ACC112 (cell line): Measurements from ENCODE around the gene E2F6.

Experiments used
- H2AFZ ChIP-seq: fragments of 200-600 bp; sonication (generic); one replicate; pipeline ENCODE4 v1.6.0; 2017; ENCODE audit warnings: antibody characterized with exemption, low read length; ENCODE audit not compliant: unreplicated experiment
- H3K27ac ChIP-seq: fragments of 200-600 bp; sonication (generic); 2 replicates; pipeline ENCODE4 v1.5.1; 2014; ENCODE audit warnings: low read depth, mild to moderate bottlenecking, antibody characterized with exemption, low read length, moderate library complexity
- H3K27me3 ChIP-seq: fragments of 200-600 bp; sonication (generic); 2 replicates; pipeline ENCODE4 v1.6.1; 2014; ENCODE audit warnings: mild to moderate bottlenecking, antibody characterized with exemption, low read length, moderate library complexity, mixed read lengths; ENCODE audit not compliant: insufficient read depth
- H3K36me3 ChIP-seq: fragments of 200-600 bp; sonication (generic); 2 replicates; pipeline ENCODE4 v1.6.1; 2016; ENCODE audit warnings: mild to moderate bottlenecking, antibody characterized with exemption, low read length, moderate library complexity, mixed read lengths; ENCODE audit not compliant: insufficient read depth
- H3K4me1 ChIP-seq: fragments of 200-600 bp; sonication (generic); one replicate; pipeline ENCODE4 v1.6.1; 2016; ENCODE audit warnings: low read length, mixed read lengths; ENCODE audit not compliant: insufficient read depth, unreplicated experiment, control insufficient read depth
- H3K4me3 ChIP-seq: fragments of 200-600 bp; sonication (generic); 2 replicates; pipeline ENCODE4 v1.5.1; 2014; ENCODE audit warnings: mild to moderate bottlenecking, low read depth, low read length
- H3K79me2 ChIP-seq: fragments of 200-600 bp; sonication (generic); one replicate; pipeline ENCODE4 v1.6.0; 2016; ENCODE audit warnings: low read length; ENCODE audit not compliant: control insufficient read depth, unreplicated experiment, insufficient read depth

Gene E2F6

DNA sequence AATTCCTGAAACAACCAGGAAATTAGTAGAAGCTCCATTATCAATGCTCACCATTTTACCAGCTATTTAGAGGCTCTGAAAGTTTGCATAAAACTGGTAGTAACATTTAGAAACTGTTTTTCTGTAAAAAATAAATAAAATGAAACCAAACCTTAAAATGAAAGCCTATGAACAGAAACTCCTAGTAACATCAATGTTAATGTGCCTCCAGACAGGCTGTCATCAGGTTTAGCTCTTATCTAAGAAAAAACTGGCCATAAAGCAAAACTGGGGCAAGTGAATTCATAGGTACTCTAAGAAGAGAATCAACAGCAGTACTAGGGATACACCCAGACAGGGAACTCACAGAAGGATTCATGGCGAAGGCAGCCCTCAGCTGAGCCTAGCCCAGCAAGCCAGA, 8.0 kb downstream of the E2F6 start:
- no peak overlapping the region for H3K4me3 ChIP-seq
- no peaks in the 10 kb centered on the region for H3K27me3 ChIP-seq
- H3K4me1 ChIP-seq = peaks cover 16% of the 10 kb centered on the region
- H3K79me2 ChIP-seq = peaks cover 84% of the 10 kb centered on the region
- no peak overlapping the region for H3K27ac ChIP-seq
- H2AFZ ChIP-seq = no peak overlapping the region
- H3K36me3 ChIP-seq = peaks cover 19% of the 10 kb centered on the region

- H3K79me2 ChIP-seq = peaks cover 68% of the 10 kb centered on the region
- H3K27me3 ChIP-seq = no peaks in the 10 kb centered on the region
- peaks cover 18% of the 10 kb centered on the region for H3K36me3 ChIP-seq
- H2AFZ ChIP-seq = no peak overlapping the region
- peaks cover 7% of the 10 kb centered on the region for H3K4me1 ChIP-seq
- no peak overlapping the region for H3K27ac ChIP-seq
- H3K4me3 ChIP-seq = no peak overlapping the region
Measured at GRCh38 chr2:11456251-11456650, 9.7 kb downstream of the E2F6 start.

- H3K36me3 ChIP-seq = peaks cover 22% of the 10 kb centered on the region
- peaks cover 55% of the 10 kb centered on the region for H3K79me2 ChIP-seq
- no peaks in the 10 kb centered on the region for H3K4me1 ChIP-seq
- H3K4me3 ChIP-seq = no peak overlapping the region
- no peak overlapping the region for H2AFZ ChIP-seq
- no peaks in the 10 kb centered on the region for H3K27me3 ChIP-seq
- no peak overlapping the region for H3K27ac ChIP-seq
Measured at GRCh38 chr2:11454824-11455223, 11.1 kb downstream of the E2F6 start.

GRCh38 chr2:11450791-11451190, 15.2 kb downstream of the E2F6 start:
- H3K4me1 ChIP-seq = no peaks in the 10 kb centered on the region
- H3K27me3 ChIP-seq = no peaks in the 10 kb centered on the region
- H3K36me3 ChIP-seq = peaks cover 35% of the 10 kb centered on the region
- no peak overlapping the region for H3K4me3 ChIP-seq
- H3K27ac ChIP-seq = no peak overlapping the region
- H3K79me2 ChIP-seq = peaks cover 14% of the 10 kb centered on the region
- no peak overlapping the region for H2AFZ ChIP-seq

DNA sequence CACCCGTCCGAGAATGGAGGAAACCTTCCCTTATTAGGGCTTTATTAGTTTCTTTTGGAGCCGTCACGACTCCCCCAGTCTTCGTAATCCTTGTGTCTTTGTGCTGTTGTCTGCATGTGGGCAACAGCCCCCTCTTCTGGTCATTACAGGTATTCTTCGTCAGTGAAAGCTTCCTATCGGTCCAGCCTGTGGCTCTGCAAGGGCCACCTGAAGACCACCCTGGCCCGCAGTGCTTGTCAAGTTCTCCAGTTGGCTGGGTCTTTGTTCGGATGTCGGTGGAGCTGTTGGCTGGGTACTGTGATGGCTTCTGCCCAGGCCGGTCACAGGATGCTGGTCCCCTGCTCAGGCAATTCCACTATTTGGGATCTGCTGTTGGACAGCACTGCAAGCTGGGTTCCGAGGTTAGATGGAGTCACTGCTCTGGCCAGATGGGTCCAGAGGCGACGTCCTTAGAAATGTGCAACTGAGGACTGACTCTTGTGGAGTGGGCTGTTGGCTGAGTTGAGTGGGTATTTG, 19.2 kb downstream of the E2F6 start:
- Histone ChIP-seq H2AFZ (no peak overlapping the region), H3K4me1 (no peaks in the 10 kb centered on the region), H3K4me3 (no peak overlapping the region), H3K27ac (no peak overlapping the region), H3K27me3 (no peaks in the 10 kb centered on the region), H3K36me3 (peaks cover 49% of the 10 kb centered on the region), H3K79me2 (no peaks in the 10 kb centered on the region)

GRCh38 chr2:11444737-11445136, 21.2 kb downstream of the E2F6 start:
- Histone ChIP-seq H3K4me3 (no peak overlapping the region), H3K27ac (no peak overlapping the region), H3K4me1 (no peaks in the 10 kb centered on the region), H2AFZ (no peak overlapping the region), H3K79me2 (no peaks in the 10 kb centered on the region), H3K27me3 (no peaks in the 10 kb centered on the region), H3K36me3 (peaks cover 54% of the 10 kb centered on the region)

GRCh38 chr2:11438555-11439080, 27.3 kb downstream of the E2F6 start:
- peaks cover 27% of the 10 kb centered on the region; the same call in 1 of the 2 replicates for H3K36me3 ChIP-seq

GRCh38 chr2:11437602-11438001, 28.4 kb downstream of the E2F6 start:
- Histone ChIP-seq H3K27me3 (no peaks in the 10 kb centered on the region), H2AFZ (no peak overlapping the region), H3K79me2 (no peaks in the 10 kb centered on the region), H3K27ac (no peak overlapping the region), H3K4me3 (no peak overlapping the region), H3K4me1 (no peaks in the 10 kb centered on the region), H3K36me3 (peaks cover 18% of the 10 kb centered on the region; the same call in 1 of the 2 replicates)

More at GRCh38 chr2:11438555-11439080, 27.3 kb downstream of the E2F6 start:
- H2AFZ ChIP-seq = no peak overlapping the region
- no peak overlapping the region for H3K27ac ChIP-seq
- no peaks in the 10 kb centered on the region for H3K27me3 ChIP-seq
- H3K4me1 ChIP-seq = no peaks in the 10 kb centered on the region
- no peaks in the 10 kb centered on the region for H3K79me2 ChIP-seq
- H3K4me3 ChIP-seq = no peak overlapping the region

DNA sequence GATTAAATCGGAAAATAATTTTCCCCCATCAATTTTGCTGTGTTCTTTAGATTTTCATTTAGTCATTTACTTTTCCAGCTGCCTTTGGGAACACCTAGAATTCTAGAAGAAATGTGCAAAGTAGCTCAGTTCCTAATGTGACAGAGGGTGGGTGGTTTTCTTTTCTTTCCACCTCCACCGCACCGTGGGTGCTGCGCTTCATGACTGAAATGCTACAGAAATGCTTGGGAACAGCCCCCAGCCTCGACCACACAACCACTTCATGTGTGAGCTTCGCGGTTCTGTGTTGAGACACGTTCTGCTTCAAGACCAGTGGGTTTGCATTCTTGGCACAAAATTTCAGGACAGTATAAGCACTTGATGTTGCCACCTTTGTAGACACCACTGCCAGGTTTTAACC, 30.9 kb downstream of the E2F6 start:
- no peaks in the 10 kb centered on the region for H3K79me2 ChIP-seq
- no peak overlapping the region for H3K27ac ChIP-seq
- H2AFZ ChIP-seq = no peak overlapping the region
- no peak overlapping the region for H3K4me3 ChIP-seq
- no peaks in the 10 kb centered on the region for H3K4me1 ChIP-seq
- H3K36me3 ChIP-seq = peaks cover 4% of the 10 kb centered on the region; the same call in 1 of the 2 replicates
- H3K27me3 ChIP-seq = no peaks in the 10 kb centered on the region

GRCh38 chr2:11434443-11434842, 31.5 kb downstream of the E2F6 start:
- H3K79me2 ChIP-seq = no peaks in the 10 kb centered on the region
- H3K27me3 ChIP-seq = no peaks in the 10 kb centered on the region
- H3K36me3 ChIP-seq = no peaks in the 10 kb centered on the region
- no peak overlapping the region for H2AFZ ChIP-seq
- no peaks in the 10 kb centered on the region for H3K4me1 ChIP-seq
- H3K27ac ChIP-seq = no peak overlapping the region
- H3K4me3 ChIP-seq = no peak overlapping the region

GRCh38 chr2:11433822-11434221, 32.1 kb downstream of the E2F6 start:
- Histone ChIP-seq H3K4me1 (no peaks in the 10 kb centered on the region), H3K4me3 (no peak overlapping the region), H2AFZ (no peak overlapping the region), H3K36me3 (no peaks in the 10 kb centered on the region), H3K27ac (no peak overlapping the region), H3K79me2 (no peaks in the 10 kb centered on the region), H3K27me3 (no peaks in the 10 kb centered on the region)
